Measurements from ENCODE around the gene CREBRF.
A peak's percentile ranks its signal among the peaks of the same experiment; 100 is the strongest.

CREBRF gene

DNA sequence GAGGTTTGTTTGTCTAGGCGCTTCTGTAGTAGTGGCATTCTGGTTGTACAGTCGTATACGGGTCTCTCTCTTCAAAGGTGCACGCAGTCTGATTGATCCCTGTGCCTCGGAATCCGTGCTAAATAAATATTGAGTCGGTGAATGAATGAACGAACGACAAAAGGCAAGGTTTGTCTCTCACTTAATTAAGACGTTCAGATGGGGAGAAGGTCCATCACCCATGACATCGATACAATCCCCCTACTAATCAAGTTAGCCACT is 500 bp upstream of the CREBRF start:
- H3K27ac ChIP-seq = peak overlapping the region; percentile 90
- CTCF ChIA-PET = no interaction called here
- TF ChIP-seq, protein P1, sequence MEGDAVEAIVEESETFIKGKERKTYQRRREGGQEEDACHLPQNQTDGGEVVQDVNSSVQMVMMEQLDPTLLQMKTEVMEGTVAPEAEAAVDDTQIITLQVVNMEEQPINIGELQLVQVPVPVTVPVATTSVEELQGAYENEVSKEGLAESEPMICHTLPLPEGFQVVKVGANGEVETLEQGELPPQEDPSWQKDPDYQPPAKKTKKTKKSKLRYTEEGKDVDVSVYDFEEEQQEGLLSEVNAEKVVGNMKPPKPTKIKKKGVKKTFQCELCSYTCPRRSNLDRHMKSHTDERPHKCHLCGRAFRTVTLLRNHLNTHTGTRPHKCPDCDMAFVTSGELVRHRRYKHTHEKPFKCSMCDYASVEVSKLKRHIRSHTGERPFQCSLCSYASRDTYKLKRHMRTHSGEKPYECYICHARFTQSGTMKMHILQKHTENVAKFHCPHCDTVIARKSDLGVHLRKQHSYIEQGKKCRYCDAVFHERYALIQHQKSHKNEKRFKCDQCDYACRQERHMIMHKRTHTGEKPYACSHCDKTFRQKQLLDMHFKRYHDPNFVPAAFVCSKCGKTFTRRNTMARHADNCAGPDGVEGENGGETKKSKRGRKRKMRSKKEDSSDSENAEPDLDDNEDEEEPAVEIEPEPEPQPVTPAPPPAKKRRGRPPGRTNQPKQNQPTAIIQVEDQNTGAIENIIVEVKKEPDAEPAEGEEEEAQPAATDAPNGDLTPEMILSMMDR (conservative IDR thresholded peaks at IDR 0.05; ENCODE audit: low read depth) = no peak
- POLR2A ChIA-PET (ENCODE audit: low non-redundant PET) = no interaction called here
- DNase-seq (ENCODE audit: low spot score) = no peak

DNA sequence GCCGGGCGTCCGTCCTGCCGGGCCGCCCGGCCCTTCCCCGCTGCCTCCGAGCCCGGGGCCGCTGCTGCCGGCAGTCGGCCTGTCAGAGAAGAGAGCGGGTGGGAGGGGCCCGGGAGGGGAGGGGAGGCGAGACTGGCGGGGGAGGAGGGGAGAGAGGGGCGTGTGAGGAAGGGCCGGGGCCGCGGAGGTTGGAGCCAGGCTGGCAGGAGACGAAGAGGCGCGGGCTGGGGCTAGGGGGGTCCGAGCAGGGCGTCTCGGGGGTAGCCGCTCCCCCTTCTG is 570 bp downstream of the CREBRF start:
- peak overlapping the region; percentile 90 for H3K27ac ChIP-seq
- peak; percentile 89 for DNase-seq (ENCODE audit: low spot score)
- TF ChIP-seq, protein P1 (conservative IDR thresholded peaks at IDR 0.05; ENCODE audit: low read depth) = no peak
- POLR2A ChIA-PET (ENCODE audit: low non-redundant PET) = interaction anchor here (0.6 kb wide), 1 partner anchor 88 kb away, joined by 3 read pairs; no protein-coding TSS in a partner anchor
- CTCF ChIA-PET = interaction anchor here (0.5 to 1.1 kb wide), 3 partner anchors 73 to 1261 kb away, joined by 3 to 4 read pairs (median 4); partner anchors contain the start of gene ATP6V0E1

DNA sequence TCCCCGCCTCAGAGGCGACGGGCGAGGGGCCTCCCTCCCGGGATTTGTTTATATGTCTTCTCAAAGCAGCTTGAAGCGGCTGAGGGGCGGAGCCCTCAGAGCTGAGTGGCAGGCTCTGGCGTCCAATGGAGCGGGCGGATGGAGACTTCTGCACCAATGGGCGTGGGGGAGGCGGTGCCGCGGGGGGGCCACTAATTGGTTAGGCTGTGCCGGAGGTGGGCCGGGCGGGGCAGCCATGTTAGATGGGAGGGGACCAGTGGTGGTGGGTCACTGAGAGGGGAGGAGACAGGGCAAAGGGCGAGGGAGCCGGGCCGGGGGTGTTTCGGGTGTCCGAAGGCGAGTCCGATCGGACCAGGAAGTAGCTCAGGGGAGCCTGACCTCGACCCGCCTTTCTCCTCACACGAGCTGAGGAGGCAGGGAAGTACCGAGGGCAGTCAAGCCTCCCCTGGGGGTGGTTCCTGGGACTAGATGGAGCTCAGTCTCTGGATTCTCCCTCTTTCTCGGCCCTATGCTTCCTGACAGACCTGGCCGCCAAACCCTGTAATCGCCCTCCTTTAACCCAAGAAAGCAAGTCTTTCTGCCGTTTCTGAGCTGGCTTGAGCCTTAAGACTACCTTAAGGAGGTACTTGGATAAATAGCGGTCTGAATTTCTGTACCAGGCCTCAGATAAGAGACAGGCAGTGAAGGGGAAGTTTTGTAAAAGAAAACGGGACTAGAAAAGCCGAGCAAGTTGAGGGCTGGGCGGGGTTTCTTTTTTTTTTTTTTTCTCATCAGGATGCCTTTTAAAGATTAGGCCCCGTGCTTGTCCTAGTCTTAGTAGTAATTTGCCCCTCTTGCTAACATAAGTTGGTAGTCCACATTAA is 1.1 kb downstream of the CREBRF start:
- POLR2A ChIA-PET (ENCODE audit: low non-redundant PET) = interaction anchor here (0.6 to 0.7 kb wide), 3 partner anchors 87 to 286 kb away, joined by 3 to 4 read pairs (median 3); no protein-coding TSS in a partner anchor
- CTCF ChIA-PET = interaction anchor here (0.5 to 1.1 kb wide), 5 partner anchors 14 to 1260 kb away, joined by 3 to 4 read pairs (median 4); partner anchors contain the start of gene ATP6V0E1
- peak; percentile 100 for DNase-seq (ENCODE audit: low spot score)
- H3K27ac ChIP-seq = peak overlapping the region; percentile 90
- TF ChIP-seq, protein P1 (conservative IDR thresholded peaks at IDR 0.05; ENCODE audit: low read depth) = no peak

DNA sequence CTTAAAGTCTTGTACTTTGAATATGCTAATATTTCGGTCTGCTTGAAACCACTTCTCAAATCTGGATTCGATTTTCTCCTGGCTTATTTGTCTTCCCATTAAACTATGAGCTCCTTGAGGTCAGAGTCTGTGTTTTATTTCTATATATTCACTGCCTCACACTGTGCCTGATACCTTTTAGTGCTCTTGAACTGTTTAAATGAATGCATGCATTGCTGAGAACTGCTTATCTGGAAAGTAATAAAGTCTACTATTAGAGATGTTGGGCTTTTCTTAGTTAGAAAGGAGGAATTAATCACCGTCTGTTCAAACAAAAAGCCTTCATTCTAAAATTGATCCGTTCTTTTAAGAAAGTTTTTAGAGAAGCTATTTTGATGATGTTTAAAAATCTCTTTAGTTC is 6.0 kb downstream of the CREBRF start:
- POLR2A ChIA-PET (ENCODE audit: low non-redundant PET) = no interaction called here
- TF ChIP-seq, protein P1 (conservative IDR thresholded peaks at IDR 0.05; ENCODE audit: low read depth) = no peak
- H3K27ac ChIP-seq = no peak overlapping the region
- DNase-seq (ENCODE audit: low spot score) = no peak
- CTCF ChIA-PET = no interaction called here

DNA sequence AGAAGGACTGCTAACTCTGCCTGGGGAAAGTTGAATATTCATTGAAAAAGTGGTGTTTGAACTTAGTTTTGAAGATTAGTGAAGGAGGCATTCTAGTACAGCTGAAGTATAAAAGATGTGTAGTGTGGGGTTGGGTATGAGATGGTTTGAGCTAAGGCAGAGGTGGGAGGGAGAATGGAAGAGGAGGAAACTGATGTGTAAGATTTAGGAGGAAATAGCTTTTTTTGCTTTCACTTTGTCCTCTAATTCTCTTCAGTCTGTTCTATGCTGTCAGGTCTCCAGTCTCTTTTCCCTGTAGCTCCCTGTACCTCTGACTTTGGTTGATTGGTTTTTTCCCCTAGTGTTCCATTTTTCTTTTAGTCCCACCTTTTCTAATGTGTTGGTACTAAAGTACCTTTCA is 9.0 kb downstream of the CREBRF start:
- ChIA-PET POLR2A (ENCODE audit: low non-redundant PET) (no interaction called here), CTCF (no interaction called here)
- TF ChIP-seq, protein P1 (conservative IDR thresholded peaks at IDR 0.05; ENCODE audit: low read depth) = no peak
- no peak overlapping the region for H3K27ac ChIP-seq
- DNase-seq (ENCODE audit: low spot score) = no peak

DNA sequence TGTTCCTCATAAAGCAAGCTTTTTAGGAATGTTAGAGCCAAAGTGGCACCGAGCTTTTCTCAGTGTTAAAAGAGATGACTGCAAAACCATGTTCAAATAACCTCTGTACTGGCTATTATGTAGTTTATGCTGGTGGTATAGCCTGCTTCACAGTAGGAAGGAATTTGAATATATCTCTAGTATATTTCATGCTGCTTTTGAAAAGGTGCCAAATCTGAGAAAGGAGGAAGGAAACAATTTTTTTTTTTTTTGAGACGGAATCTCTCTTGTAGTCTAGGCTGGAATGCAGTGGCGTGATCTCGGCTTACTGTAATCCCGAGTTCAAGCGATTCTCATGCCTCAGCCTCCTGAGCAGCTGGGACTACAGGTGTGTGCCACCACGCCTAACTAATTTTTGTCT is 13.5 kb downstream of the CREBRF start:
- TF ChIP-seq, protein P1 (conservative IDR thresholded peaks at IDR 0.05; ENCODE audit: low read depth) = no peak
- DNase-seq (ENCODE audit: low spot score) = no peak
- no peak overlapping the region for H3K27ac ChIP-seq
- ChIA-PET CTCF (no interaction called here), POLR2A (ENCODE audit: low non-redundant PET) (no interaction called here)
